ENCODE data around the gene COL8A1.

The COL8A1 gene

GRCh38 chr3:99602183-99602582 is 36.2 kb upstream of the COL8A1 start:
- Histone ChIP-seq H3K4me3 (ENCODE audit: insufficient read depth, low read length, poor library complexity, severe bottlenecking) (no peak overlapping the region), H3K27ac (ENCODE audit: low read depth, low read length) (no peak overlapping the region), H3K4me2 (ENCODE audit: low read depth, low read length, poor library complexity, severe bottlenecking) (no peak overlapping the region), H3K79me2 (ENCODE audit: insufficient read depth, low read length) (no peaks in the 10 kb centered on the region), H2AFZ (ENCODE audit: low read depth, low read length, severe bottlenecking) (no peak overlapping the region), H3F3A (ENCODE audit: insufficient read depth) (no peaks in the 10 kb centered on the region), H3K36me3 (ENCODE audit: low read length) (no peaks in the 10 kb centered on the region), H4K20me1 (ENCODE audit: low read depth, low read length) (no peaks in the 10 kb centered on the region), H3K9me2 (replicated peaks; ENCODE audit: insufficient read depth, low read length) (no peaks in the 10 kb centered on the region), H3K27me3 (ENCODE audit: low read length) (no peaks in the 10 kb centered on the region), H3K9ac (ENCODE audit: low read length) (no peak overlapping the region), H3K9me3 (ENCODE audit: insufficient read depth, low read length) (no peaks in the 10 kb centered on the region)
- TF ChIP-seq CTCF (IDR thresholded peaks at IDR 0.05; ENCODE audit: insufficient read depth, low read length, poor library complexity, severe bottlenecking), result no peak
- no peak for TF ChIP-seq EZH2phosphoT487 (conservative IDR thresholded peaks at IDR 0.05; ENCODE audit: low read length)

GRCh38 chr3:99607151-99607550 is 31.2 kb upstream of the COL8A1 start:
- Histone ChIP-seq H3K9me3 (ENCODE audit: insufficient read depth, low read length) (no peaks in the 10 kb centered on the region), H3K27ac (ENCODE audit: low read depth, low read length) (no peak overlapping the region), H3K9ac (ENCODE audit: low read length) (no peak overlapping the region), H3F3A (ENCODE audit: insufficient read depth) (no peaks in the 10 kb centered on the region), H2AFZ (ENCODE audit: low read depth, low read length, severe bottlenecking) (no peak overlapping the region), H3K4me2 (ENCODE audit: low read depth, low read length, poor library complexity, severe bottlenecking) (no peak overlapping the region), H3K36me3 (ENCODE audit: low read length) (no peaks in the 10 kb centered on the region), H3K79me2 (ENCODE audit: insufficient read depth, low read length) (no peaks in the 10 kb centered on the region), H4K20me1 (ENCODE audit: low read depth, low read length) (no peaks in the 10 kb centered on the region), H3K27me3 (ENCODE audit: low read length) (no peaks in the 10 kb centered on the region), H3K9me2 (replicated peaks; ENCODE audit: insufficient read depth, low read length) (no peaks in the 10 kb centered on the region), H3K4me3 (ENCODE audit: insufficient read depth, low read length, poor library complexity, severe bottlenecking) (no peak overlapping the region)
- TF ChIP-seq CTCF (IDR thresholded peaks at IDR 0.05; ENCODE audit: insufficient read depth, low read length, poor library complexity, severe bottlenecking), result no peak
- no peak for TF ChIP-seq EZH2phosphoT487 (conservative IDR thresholded peaks at IDR 0.05; ENCODE audit: low read length)

GRCh38 chr3:99614768-99615167 is 23.6 kb upstream of the COL8A1 start:
- no peaks in the 10 kb centered on the region for H3K9me3 ChIP-seq (ENCODE audit: insufficient read depth, low read length)
- TF ChIP-seq EZH2phosphoT487 (conservative IDR thresholded peaks at IDR 0.05; ENCODE audit: low read length) (no peak), CTCF (IDR thresholded peaks at IDR 0.05; ENCODE audit: insufficient read depth, low read length, poor library complexity, severe bottlenecking) (no peak)

More at GRCh38 chr3:99614768-99615167, 23.6 kb upstream of the COL8A1 start:
- Histone ChIP-seq H4K20me1 (ENCODE audit: low read depth, low read length) (no peaks in the 10 kb centered on the region), H3K27ac (ENCODE audit: low read depth, low read length) (no peak overlapping the region), H3F3A (ENCODE audit: insufficient read depth) (no peaks in the 10 kb centered on the region), H3K4me3 (ENCODE audit: insufficient read depth, low read length, poor library complexity, severe bottlenecking) (no peak overlapping the region), H3K36me3 (ENCODE audit: low read length) (no peaks in the 10 kb centered on the region), H3K9me2 (replicated peaks; ENCODE audit: insufficient read depth, low read length) (no peaks in the 10 kb centered on the region), H2AFZ (ENCODE audit: low read depth, low read length, severe bottlenecking) (no peak overlapping the region), H3K9ac (ENCODE audit: low read length) (no peak overlapping the region), H3K79me2 (ENCODE audit: insufficient read depth, low read length) (no peaks in the 10 kb centered on the region), H3K4me2 (ENCODE audit: low read depth, low read length, poor library complexity, severe bottlenecking) (no peak overlapping the region), H3K27me3 (ENCODE audit: low read length) (no peaks in the 10 kb centered on the region)

Data from SU-DHL-6 (cell line).